BLaER1 (cell line): ENCODE data around the gene KAT6B.

Experiments used
- H3K27ac ChIP-seq: shearing (Covaris generic); formaldehyde crosslinking; 2 replicates; pipeline ENCODE4 v1.8.1; 2022
- H3K27me3 ChIP-seq: shearing (Covaris generic); formaldehyde crosslinking; 2 replicates; pipeline ENCODE4 v1.8.1; 2022
- H3K36me3 ChIP-seq: shearing (Covaris generic); formaldehyde crosslinking; 2 replicates; pipeline ENCODE4 v1.8.1; 2022
- H3K4me1 ChIP-seq: shearing (Covaris generic); formaldehyde crosslinking; 2 replicates; pipeline ENCODE4 v1.8.1; 2022
- H3K4me2 ChIP-seq: shearing (Covaris generic); formaldehyde crosslinking; 2 replicates; pipeline ENCODE4 v1.8.1; 2022
- H3K4me3 ChIP-seq: shearing (Covaris generic); formaldehyde crosslinking; 2 replicates; pipeline ENCODE4 v1.8.1; 2022
- H3K9ac ChIP-seq: shearing (Covaris generic); formaldehyde crosslinking; 2 replicates; pipeline ENCODE4 v1.8.1; 2022
- H3K9me3 ChIP-seq: shearing (Covaris generic); formaldehyde crosslinking; 2 replicates; pipeline ENCODE4 v1.8.1; 2022
- H4K20me1 ChIP-seq: shearing (Covaris generic); formaldehyde crosslinking; 2 replicates; pipeline ENCODE4 v1.8.1; 2022
- Cebpa-rat ChIP-seq: shearing (Covaris generic); IDR thresholded peaks from 2 replicates; pipeline ENCODE4 v1.8.1; 2022

Gene KAT6B

DNA sequence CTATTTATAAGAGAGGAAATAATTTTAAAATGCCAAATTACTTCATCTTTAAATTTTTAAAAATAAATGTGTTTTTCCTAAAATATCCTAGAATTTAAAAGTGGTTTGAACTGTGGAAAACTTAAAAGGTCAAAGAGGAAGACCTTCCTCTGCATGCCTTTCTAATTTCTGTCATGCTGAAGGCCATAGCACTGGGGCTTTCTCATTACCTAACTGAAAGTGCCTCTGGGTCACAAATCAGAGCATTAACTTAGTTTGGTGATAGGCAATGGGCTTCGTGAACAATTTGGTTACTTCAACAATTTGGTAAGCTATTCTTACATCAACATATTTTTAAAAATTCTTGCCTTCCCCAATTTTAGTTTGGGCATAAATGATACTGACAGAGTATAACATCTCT lies 184.8 kb downstream of the KAT6B start:
- H3K9ac ChIP-seq, result no peak overlapping the region
- no peaks in the 10 kb centered on the region for H3K27me3 ChIP-seq
- H3K4me3 ChIP-seq, result no peak overlapping the region
- no peak overlapping the region for H3K4me2 ChIP-seq
- peaks cover 48% of the 10 kb centered on the region for H3K36me3 ChIP-seq
- H3K27ac ChIP-seq, result no peak overlapping the region
- H4K20me1 ChIP-seq, result no peaks in the 10 kb centered on the region
- H3K9me3 ChIP-seq, result no peaks in the 10 kb centered on the region
- peaks cover 7% of the 10 kb centered on the region; the same call in 1 of the 2 replicates for H3K4me1 ChIP-seq
- no peak for TF ChIP-seq Cebpa-rat

DNA sequence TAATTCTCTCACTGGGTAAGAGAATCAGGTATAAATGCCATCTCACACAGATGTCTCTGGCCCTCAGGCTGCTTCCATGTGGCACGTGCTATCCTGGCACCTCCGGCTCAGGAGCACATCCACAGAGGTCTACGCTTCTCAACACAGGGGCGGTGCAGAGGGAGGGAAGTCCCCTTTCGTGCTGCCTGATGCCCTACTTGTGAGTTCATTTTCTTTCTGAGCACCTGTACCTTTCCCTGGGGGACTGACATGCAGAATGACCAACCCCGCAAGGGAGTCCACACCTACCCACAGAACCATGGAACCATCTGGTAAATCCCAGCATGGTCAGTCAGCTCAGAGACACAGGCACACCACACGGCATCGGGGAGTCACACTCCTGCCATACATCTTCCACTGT lies 186.1 kb downstream of the KAT6B start:
- Histone ChIP-seq H3K4me2 (no peak overlapping the region), H3K27ac (no peak overlapping the region)

DNA sequence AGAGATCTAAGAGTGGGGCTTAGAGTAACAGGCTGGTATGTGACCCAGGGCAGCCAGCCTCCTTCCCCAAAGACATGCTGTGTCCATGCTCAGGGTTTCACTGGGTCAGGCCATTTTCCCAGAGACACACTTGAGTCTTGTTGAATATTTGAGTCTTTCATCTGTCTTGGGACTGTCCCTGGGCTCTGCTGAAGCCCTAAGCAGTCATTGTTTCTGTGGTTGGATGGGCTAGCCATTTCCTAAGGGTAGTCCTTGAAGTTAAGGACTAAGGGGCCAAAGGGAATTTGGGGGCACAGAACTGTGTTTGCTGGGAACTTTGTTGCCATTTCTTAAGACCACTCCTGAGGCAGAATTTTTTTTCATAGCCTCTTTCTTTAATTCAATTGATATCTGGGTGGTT lies 186.6 kb downstream of the KAT6B start:
- TF ChIP-seq Cebpa-rat, result no peak
- H3K9me3 ChIP-seq, result no peaks in the 10 kb centered on the region
- H3K4me2 ChIP-seq, result no peak overlapping the region
- H3K27ac ChIP-seq, result no peak overlapping the region
- no peak overlapping the region for H3K9ac ChIP-seq
- H3K4me1 ChIP-seq, result peaks cover 14% of the 10 kb centered on the region
- H3K27me3 ChIP-seq, result no peaks in the 10 kb centered on the region
- H3K36me3 ChIP-seq, result peaks cover 47% of the 10 kb centered on the region
- no peaks in the 10 kb centered on the region for H4K20me1 ChIP-seq
- no peak overlapping the region for H3K4me3 ChIP-seq

More for the DNA sequence above, 186.1 kb downstream of the KAT6B start:
- H3K4me1 ChIP-seq, result peaks cover 8% of the 10 kb centered on the region; the same call in 1 of the 2 replicates
- no peak overlapping the region for H3K9ac ChIP-seq
- no peaks in the 10 kb centered on the region for H3K9me3 ChIP-seq
- no peaks in the 10 kb centered on the region for H3K27me3 ChIP-seq
- no peak for TF ChIP-seq Cebpa-rat
- H3K4me3 ChIP-seq, result no peak overlapping the region
- no peaks in the 10 kb centered on the region for H4K20me1 ChIP-seq
- peaks cover 42% of the 10 kb centered on the region for H3K36me3 ChIP-seq

DNA sequence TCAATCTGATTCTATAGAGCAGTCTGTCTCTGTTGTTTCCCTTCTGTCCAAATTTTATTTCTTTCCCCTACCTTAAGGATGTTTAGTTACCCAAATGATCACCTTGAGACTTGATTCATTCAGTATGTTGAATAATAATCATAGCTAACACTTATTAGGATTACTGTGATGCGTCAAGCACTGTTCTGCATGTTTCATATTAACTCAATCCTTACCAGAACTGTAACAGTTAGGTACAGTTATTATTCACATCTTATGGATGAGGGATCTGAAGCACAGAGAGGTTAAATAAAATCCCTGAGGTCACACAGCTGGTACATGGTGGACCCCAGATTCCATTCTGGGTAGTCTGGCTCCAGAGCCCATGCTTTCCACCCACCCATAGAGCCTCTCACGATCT lies 187.1 kb downstream of the KAT6B start:
- H3K27me3 ChIP-seq, result no peaks in the 10 kb centered on the region
- peaks cover 19% of the 10 kb centered on the region for H3K4me1 ChIP-seq
- no peak overlapping the region for H3K27ac ChIP-seq
- H4K20me1 ChIP-seq, result no peaks in the 10 kb centered on the region
- H3K9ac ChIP-seq, result no peak overlapping the region
- peaks cover 53% of the 10 kb centered on the region for H3K36me3 ChIP-seq
- no peaks in the 10 kb centered on the region for H3K9me3 ChIP-seq
- no peak overlapping the region for H3K4me2 ChIP-seq
- TF ChIP-seq Cebpa-rat, result no peak
- no peak overlapping the region for H3K4me3 ChIP-seq

DNA sequence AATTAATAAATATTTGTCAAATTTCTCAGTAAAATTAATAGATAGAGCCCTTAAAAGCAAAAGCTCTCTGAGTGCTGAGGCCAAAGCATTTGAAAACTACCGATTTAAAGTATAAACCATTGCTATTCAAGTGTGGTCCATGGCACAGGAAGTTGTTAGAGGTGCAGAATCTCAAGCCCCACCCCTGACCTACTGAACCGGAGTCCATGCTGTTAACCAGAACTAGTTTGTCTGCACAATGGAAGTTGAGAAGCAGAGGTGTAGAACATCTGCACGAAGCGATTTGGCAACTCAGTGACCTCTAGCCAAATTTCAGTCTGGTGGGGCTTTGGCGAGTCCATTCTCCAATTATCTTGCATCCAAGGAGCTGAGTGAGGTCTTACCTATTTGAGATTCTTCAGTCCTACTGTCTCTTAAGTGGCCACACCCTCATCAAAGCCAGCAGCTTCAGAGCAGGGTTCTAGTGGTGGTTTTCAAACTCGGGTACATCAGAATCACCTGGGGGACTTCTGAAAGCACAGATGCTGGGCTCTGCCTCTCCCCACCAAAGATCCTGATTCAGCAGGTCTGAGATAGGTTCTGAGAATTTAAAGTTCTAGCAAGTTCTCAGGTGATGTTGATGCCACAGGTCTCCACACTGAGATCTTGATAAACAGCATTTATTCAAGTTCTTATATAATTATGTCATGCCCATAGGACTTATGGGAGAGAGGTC lies 188.3 kb downstream of the KAT6B start:
- Histone ChIP-seq H3K9ac (no peak overlapping the region), H3K4me1 (peaks cover 26% of the 10 kb centered on the region), H3K27ac (no peak overlapping the region), H3K4me3 (no peak overlapping the region), H3K4me2 (no peak overlapping the region), H3K27me3 (no peaks in the 10 kb centered on the region), H3K9me3 (no peaks in the 10 kb centered on the region), H4K20me1 (no peaks in the 10 kb centered on the region), H3K36me3 (peaks cover 52% of the 10 kb centered on the region)
- TF ChIP-seq Cebpa-rat, result no peak

DNA sequence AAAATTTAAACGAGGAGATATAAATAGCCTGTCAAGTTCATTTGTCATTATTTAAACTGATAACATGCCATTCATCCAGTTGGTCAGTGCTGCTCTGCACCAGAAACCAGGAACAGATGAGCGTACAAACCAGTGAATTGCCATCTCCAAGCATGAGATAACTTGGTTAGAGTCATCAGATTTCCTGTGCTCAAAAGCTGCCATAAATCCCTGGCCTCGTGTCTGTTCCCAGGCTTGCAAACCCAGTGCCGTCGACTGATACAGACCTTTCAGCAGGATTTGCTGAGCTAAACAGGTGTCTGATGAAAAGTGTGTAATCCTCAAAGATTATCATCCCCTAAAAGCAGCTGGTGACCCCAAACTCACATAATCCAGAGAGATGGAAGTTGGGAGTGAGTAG lies 189.0 kb downstream of the KAT6B start:
- H3K27me3 ChIP-seq, result no peaks in the 10 kb centered on the region
- H3K27ac ChIP-seq, result no peak overlapping the region
- no peak overlapping the region for H3K4me3 ChIP-seq
- no peaks in the 10 kb centered on the region for H3K9me3 ChIP-seq
- no peak overlapping the region for H3K9ac ChIP-seq
- H3K4me1 ChIP-seq, result peaks cover 27% of the 10 kb centered on the region
- no peak overlapping the region for H3K4me2 ChIP-seq
- TF ChIP-seq Cebpa-rat, result no peak
- no peaks in the 10 kb centered on the region for H4K20me1 ChIP-seq
- peaks cover 52% of the 10 kb centered on the region for H3K36me3 ChIP-seq

DNA sequence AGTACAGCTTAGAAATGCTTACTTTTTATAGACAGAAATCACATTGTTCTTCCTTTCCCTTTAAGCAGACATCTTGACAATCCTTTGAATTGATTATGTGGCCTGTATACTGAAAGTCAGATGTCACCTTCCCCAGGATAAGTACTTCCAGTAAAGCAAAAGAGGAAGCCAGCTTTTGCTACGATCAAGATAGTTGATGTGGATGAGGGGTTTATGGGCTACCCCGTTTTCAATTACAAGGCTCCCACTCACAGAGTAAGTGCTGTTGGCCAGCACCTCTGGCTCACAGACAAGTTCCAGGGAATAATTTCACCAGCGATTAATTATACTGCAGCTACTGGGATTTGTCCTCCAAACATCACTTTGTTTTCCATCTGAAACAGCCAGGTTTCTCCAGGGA lies 189.9 kb downstream of the KAT6B start:
- H3K27ac ChIP-seq, result no peak overlapping the region
- no peaks in the 10 kb centered on the region for H3K9me3 ChIP-seq
- no peaks in the 10 kb centered on the region for H4K20me1 ChIP-seq
- H3K4me1 ChIP-seq, result peaks cover 35% of the 10 kb centered on the region
- H3K27me3 ChIP-seq, result no peaks in the 10 kb centered on the region
- no peak overlapping the region for H3K4me3 ChIP-seq
- H3K9ac ChIP-seq, result no peak overlapping the region
- H3K4me2 ChIP-seq, result no peak overlapping the region
- H3K36me3 ChIP-seq, result peaks cover 55% of the 10 kb centered on the region
- TF ChIP-seq Cebpa-rat, result no peak

DNA sequence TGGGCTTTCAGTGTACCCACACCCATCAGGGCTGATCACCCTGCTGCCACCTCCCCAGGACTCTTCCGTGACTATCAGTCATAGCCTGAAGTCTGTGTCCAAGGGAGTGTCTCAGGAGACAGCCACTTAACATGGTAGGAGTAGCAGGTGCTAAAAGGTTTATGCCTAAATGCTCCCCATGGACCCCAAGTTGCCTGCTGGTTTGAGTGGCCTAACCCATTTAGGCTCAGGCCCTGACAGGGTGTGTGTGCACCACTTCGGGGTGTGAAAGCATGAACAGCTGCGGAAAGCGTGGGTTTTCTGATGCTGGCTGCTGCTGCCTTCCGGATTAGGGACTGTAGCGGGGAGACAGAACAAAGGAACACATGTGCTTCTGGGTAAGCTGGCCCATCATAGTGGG lies 191.9 kb downstream of the KAT6B start:
- H3K4me1 ChIP-seq, result peaks cover 46% of the 10 kb centered on the region

DNA sequence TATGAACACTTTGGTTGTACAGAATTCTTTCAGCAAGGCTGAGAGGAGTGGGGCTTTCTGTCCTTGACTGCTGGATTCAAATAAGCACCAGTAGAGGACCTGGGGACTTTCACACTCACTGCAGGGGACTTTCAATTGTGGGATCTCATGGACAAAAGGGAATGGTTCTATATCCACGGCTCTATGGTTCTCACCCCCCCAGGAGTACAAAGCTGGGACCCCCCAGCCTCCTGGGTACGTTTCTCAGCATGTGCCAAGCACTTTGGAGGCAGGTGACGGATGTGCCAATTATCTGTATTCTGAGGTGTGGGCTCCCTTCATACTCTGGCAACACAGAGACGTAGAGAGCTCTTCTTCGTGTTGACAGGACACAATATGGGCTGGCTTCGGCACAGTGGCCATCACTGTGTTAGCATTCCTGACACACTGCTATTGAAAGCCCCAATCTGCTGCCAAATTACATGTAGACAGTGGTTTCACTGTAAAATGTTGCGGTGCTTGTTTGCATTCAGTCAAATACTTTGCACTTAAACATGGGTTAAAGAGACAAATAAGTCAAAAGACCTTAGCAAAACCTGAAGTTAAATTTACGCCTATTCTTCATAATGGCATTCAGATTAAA lies 192.4 kb downstream of the KAT6B start:
- Histone ChIP-seq H3K4me2 (peak overlapping the region; percentile 47), H3K9ac (no peak overlapping the region; the same call in 1 of the 2 replicates), H3K27ac (peak overlapping the region; percentile 60), H3K9me3 (no peaks in the 10 kb centered on the region), H3K27me3 (no peaks in the 10 kb centered on the region), H3K36me3 (peaks cover 59% of the 10 kb centered on the region), H3K4me3 (no peak overlapping the region), H3K4me1 (peaks cover 42% of the 10 kb centered on the region), H4K20me1 (no peaks in the 10 kb centered on the region)
- TF ChIP-seq Cebpa-rat, result no peak

More for the DNA sequence above, 191.9 kb downstream of the KAT6B start:
- H3K27ac ChIP-seq, result peak overlapping the region; percentile 60
- H3K36me3 ChIP-seq, result peaks cover 54% of the 10 kb centered on the region
- H3K27me3 ChIP-seq, result no peaks in the 10 kb centered on the region
- no peak overlapping the region for H3K4me3 ChIP-seq
- H4K20me1 ChIP-seq, result no peaks in the 10 kb centered on the region
- no peaks in the 10 kb centered on the region for H3K9me3 ChIP-seq
- no peak overlapping the region for H3K9ac ChIP-seq
- peak overlapping the region; percentile 47 for H3K4me2 ChIP-seq
- no peak for TF ChIP-seq Cebpa-rat

DNA sequence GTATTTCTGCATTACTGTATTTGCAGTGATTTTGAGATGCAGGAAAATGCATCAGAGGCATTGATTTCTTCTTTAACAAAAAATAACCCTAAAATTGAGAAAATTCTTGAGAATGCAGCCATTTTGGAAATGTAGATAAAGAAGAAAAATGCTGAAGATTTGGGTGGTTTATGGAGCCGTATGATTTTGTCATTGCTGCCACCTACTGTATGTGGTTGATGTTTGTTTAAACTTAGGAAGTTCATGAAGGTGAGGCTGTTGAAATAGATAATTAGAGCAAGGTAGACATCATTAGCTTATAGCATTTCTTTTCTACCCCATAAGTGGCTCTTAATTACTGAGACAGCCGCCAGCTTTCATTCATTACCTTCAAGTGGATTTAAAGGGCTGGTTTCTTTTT lies 193.0 kb downstream of the KAT6B start:
- Histone ChIP-seq H3K4me1 (peaks cover 39% of the 10 kb centered on the region), H3K27me3 (no peaks in the 10 kb centered on the region), H3K4me3 (no peak overlapping the region)

More for the DNA sequence above, 193.0 kb downstream of the KAT6B start:
- Histone ChIP-seq H3K4me2 (peak overlapping the region; percentile 47; the same call in 1 of the 2 replicates), H3K27ac (no peak overlapping the region), H3K9ac (no peak overlapping the region), H3K9me3 (no peaks in the 10 kb centered on the region), H4K20me1 (no peaks in the 10 kb centered on the region), H3K36me3 (peaks cover 65% of the 10 kb centered on the region)
- no peak for TF ChIP-seq Cebpa-rat
